Mucosa of descending colon (tissue), 3 donors: Measurements from ENCODE around the gene TRIO. TPM values are rescaled to one million over a fixed set of nuclear protein-coding genes. Genes with fewer than 3 reads are reported as not detected.
"Not testable (repeated sequence)": the region's sequence is repeated elsewhere in the genome, so short reads cannot be mapped to it uniquely, and the experiment has no call there.

Experiments used
- ATAC-seq: fragments of 200-7000 bp; cut with Tn5 transposase; one replicate; pipeline ENCODE4 v1.9.1; 2020; ENCODE audit warnings: mild to moderate bottlenecking, moderate library complexity
- DNase-seq, 3 donors: peaks; one replicate each; pipeline ENCODE4 v3.0.0-alpha.2; 2020
- H3K36me3 ChIP-seq: fragments of 200-600 bp; one replicate; pipeline ENCODE4 v1.8.0; 2021; ENCODE audit warnings: low read depth, mild to moderate bottlenecking
- H3K4me1 ChIP-seq: fragments of 200-600 bp; one replicate; pipeline ENCODE4 v1.8.0; 2021; ENCODE audit warnings: low read depth, mild to moderate bottlenecking
- H3K4me3 ChIP-seq: fragments of 200-600 bp; one replicate; pipeline ENCODE4 v1.8.0; 2021; ENCODE audit warnings: mild to moderate bottlenecking
- H3K9me3 ChIP-seq: fragments of 200-600 bp; one replicate; pipeline ENCODE4 v1.8.0; 2021; ENCODE audit warnings: mild to moderate bottlenecking
- intact Hi-C, 2 donors: fragments of 100-400 bp; cut with DNase I in 1 of 2; cut with micrococcal nuclease in 1 of 2; formaldehyde crosslinking; loops; one replicate each; pipeline versions ENCODE4 v1.11.0 to v1.11.1; 2022; cut with DNase I, micrococcal nuclease
- total RNA-seq, 3 donors: library from RNA; stranded (reverse); fragmentation: NEBNext Ultra II Directional in 2 of 3; extraction: Animal tissue kit (Norgen Biotek cat#: 25700) in 2 of 3; gene quantifications; one replicate each; pipeline versions ENCODE4 v1.2.1 to v1.2.4, GENCODE V29; 2021 to 2023
- TF ChIP-seq, protein P1 (sequence below): fragments of 200-600 bp; IDR thresholded peaks from one replicate; pipeline ENCODE4 v1.8.0; 2022; ENCODE audit warnings: antibody characterized with exemption, mild to moderate bottlenecking
- donor health status: DM: no; HTN: no; CAD: no; lungs with moderate emphysema.
- donor health status: DM: no; HTN: no; CAD: no.
- donor health status: DM: no; HTN: yes; CAD: no.

TRIO gene
- total RNA-seq, 3 donors from 2014 or later: 164 to 231 (median 168) TPM

DNA sequence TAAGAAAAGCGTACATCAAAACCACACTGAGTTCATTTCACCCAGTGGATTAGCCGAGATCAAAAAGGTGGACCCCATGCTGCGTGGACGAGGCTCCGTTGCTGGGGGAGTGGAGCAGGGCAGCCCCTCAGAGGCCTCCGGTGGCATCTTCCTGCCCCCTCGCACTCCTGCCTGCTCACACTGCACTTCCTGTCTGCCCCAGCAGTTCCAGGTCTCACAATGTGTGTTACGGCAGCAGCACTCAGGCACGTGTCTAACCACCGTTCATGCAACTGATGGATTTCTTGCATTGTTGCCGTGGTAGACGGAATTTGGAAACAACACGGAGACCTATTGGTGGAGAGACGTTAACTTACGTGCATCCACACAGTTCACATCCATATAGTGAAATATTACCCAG is 241.9 kb downstream of the TRIO start:
- Histone ChIP-seq H3K4me3 (no peak overlapping the region), H3K36me3 (peaks cover 9% of the 10 kb centered on the region), H3K9me3 (no peaks in the 10 kb centered on the region), H3K4me1 (no peaks in the 10 kb centered on the region)
- TF ChIP-seq, protein P1, sequence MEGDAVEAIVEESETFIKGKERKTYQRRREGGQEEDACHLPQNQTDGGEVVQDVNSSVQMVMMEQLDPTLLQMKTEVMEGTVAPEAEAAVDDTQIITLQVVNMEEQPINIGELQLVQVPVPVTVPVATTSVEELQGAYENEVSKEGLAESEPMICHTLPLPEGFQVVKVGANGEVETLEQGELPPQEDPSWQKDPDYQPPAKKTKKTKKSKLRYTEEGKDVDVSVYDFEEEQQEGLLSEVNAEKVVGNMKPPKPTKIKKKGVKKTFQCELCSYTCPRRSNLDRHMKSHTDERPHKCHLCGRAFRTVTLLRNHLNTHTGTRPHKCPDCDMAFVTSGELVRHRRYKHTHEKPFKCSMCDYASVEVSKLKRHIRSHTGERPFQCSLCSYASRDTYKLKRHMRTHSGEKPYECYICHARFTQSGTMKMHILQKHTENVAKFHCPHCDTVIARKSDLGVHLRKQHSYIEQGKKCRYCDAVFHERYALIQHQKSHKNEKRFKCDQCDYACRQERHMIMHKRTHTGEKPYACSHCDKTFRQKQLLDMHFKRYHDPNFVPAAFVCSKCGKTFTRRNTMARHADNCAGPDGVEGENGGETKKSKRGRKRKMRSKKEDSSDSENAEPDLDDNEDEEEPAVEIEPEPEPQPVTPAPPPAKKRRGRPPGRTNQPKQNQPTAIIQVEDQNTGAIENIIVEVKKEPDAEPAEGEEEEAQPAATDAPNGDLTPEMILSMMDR: no peak
- intact Hi-C loops: no loop called here
- ATAC-seq: no peak
- no peak for DNase-seq

DNA sequence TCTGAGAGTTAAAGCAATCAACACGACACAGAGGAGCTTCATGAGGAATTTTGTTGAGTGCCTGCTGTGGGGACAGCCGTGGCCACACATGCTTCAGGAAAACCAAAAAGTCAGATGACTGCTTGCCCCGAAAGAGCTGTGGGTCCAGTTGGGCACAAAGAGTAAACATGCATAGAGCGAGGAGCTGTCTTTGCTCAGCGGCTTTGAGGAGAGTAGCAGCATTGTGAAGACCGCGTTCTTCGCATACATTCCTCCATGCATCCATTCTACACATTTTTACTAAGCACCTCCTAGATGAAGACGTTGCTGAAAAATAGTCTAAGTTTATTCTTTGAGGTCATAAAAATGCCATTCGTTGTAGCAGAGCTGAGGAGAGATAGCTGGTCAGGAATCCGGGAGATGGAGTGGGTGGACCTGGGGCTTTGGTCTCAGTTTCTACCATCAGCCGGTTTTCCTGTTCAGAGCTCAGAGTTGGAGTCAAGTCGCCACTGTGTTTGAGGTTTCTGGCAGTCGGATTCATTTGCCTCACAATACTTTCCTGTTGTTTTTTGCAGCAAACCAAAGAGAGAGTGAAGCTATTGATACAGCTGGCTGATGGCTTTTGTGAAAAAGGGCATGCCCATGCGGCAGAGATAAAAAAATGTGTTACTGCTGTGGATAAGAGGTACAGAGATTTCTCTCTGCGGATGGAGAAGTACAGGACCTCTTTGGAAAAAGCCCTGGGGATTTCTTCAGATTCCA is 243.9 kb downstream of the TRIO start:
- TF ChIP-seq, protein P1: no peak
- Histone ChIP-seq H3K4me3 (no peak overlapping the region), H3K36me3 (peaks cover 9% of the 10 kb centered on the region), H3K4me1 (no peaks in the 10 kb centered on the region), H3K9me3 (no peaks in the 10 kb centered on the region)
- intact Hi-C loops: no loop called here
- ATAC-seq (no peak), DNase-seq (no peak)

DNA sequence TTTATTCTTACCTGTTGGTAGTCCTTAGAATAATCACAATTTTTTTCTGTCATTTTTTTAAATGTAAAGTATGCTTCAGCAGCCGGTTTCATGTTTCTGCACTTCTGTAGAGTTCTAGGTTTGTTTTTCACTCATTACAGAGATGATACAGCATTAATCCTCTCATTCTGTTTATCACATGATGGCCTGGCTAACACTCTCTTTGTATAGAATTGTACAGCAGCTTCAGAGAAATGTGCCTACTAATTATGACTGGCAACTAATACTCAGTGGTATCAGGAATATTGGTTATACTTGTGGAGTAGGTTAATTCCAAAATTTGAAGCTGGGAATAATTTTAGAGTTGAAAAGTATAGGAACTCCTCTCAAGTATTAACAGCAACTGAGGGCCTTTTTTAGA is 245.6 kb downstream of the TRIO start:
- H3K4me3 ChIP-seq: no peak overlapping the region
- intact Hi-C loops: no loop called here
- ATAC-seq (no peak), DNase-seq (no peak)
- H3K4me1 ChIP-seq: no peaks in the 10 kb centered on the region
- TF ChIP-seq, protein P1: no peak
- H3K9me3 ChIP-seq: no peaks in the 10 kb centered on the region
- H3K36me3 ChIP-seq: peaks cover 9% of the 10 kb centered on the region

DNA sequence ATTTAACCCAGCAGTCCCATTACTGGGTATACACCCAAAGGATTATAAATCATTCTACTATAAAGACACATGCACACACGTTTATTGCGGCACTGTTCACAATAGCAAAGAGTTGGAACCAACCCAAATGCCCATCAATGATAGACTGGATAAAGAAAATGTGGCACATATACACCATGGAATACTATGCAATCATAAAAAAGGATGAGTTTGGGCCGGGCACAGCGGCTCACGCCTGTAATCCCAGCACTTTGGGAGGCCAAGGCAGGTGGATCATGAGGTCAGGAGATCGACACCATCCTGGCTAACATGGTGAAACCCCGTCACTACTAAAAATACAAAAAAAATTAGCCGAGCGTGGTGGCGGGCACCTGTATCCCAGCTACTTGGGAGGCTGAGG is 249.4 kb downstream of the TRIO start:
- H3K4me3 ChIP-seq, H3K4me1 ChIP-seq, DNase-seq, H3K9me3 ChIP-seq, intact Hi-C loops, ATAC-seq: not testable (repeated sequence)
- H3K36me3 ChIP-seq: peaks cover 15% of the 10 kb centered on the region

DNA sequence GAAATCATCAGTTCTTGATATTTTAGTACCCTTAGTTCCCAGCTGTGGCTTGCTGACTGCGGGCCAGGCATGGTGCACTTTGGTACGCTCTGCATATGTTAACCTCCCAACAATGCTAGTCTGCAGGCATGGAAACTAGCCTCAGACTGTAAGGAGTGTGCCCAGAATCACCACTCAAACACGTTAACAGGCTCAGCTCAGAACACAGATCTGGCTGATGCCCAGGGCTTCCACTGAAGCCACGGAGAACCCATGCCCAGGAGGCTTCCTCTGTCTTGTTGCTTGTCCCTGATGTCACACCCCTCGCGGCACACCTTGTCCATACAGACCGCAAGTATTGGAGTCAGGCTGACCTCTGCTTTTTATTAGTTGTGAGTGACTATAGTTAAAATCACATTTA is 251.2 kb downstream of the TRIO start:
- intact Hi-C loops: no loop called here
- TF ChIP-seq, protein P1: no peak
- ATAC-seq (no peak), DNase-seq (no peak)
- H3K4me1 ChIP-seq: no peaks in the 10 kb centered on the region
- peaks cover 7% of the 10 kb centered on the region for H3K36me3 ChIP-seq
- H3K9me3 ChIP-seq: no peaks in the 10 kb centered on the region
- no peak overlapping the region for H3K4me3 ChIP-seq

DNA sequence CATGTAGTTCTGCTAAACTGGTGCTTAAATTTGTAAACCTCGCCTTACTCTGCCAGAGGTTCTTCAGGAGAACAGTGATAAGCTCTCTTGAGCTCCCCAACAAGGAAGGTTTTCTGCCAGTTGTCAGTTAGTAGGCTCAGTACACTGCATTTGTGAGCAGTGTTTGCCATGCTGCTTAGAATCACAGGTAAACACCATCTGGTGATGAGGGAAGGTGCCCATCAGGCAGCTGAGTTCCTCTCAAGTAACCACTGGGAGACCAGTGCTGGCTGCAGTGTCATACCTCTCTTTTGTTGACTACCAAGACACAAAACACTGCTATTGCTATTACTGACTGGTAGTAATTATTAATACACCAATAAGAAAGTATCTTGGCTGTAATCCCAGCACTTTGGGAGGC is 252.3 kb downstream of the TRIO start:
- intact Hi-C loops: no loop called here
- ATAC-seq (no peak), DNase-seq (no peak)
- no peak overlapping the region for H3K4me3 ChIP-seq
- TF ChIP-seq, protein P1: no peak
- peaks cover 7% of the 10 kb centered on the region for H3K36me3 ChIP-seq
- H3K9me3 ChIP-seq: no peaks in the 10 kb centered on the region
- H3K4me1 ChIP-seq: no peaks in the 10 kb centered on the region
